ENCODE data around the gene LRIF1. TPM values are rescaled to one million over a fixed set of nuclear protein-coding genes. Genes with fewer than 3 reads are reported as not detected.

Gene LRIF1
- total RNA-seq, 1 experiment from 2014 or later: 15.4 TPM

- no peak overlapping the region for H3K4me3 ChIP-seq (ENCODE audit: insufficient read depth, low read depth, low read length)
- DNase-seq: no peak
- no peaks in the 10 kb centered on the region for H3K36me3 ChIP-seq (replicated peaks; ENCODE audit: control insufficient read depth, insufficient read depth, low read length)
- no peaks in the 10 kb centered on the region for H3K27me3 ChIP-seq (ENCODE audit: control insufficient read depth, insufficient read depth, low read length)
Observed at GRCh38 chr1:110928191-110928590, 35.5 kb downstream of the LRIF1 start.

- Histone ChIP-seq H3K4me3 (ENCODE audit: insufficient read depth, low read depth, low read length) (no peak overlapping the region), H3K36me3 (replicated peaks; ENCODE audit: control insufficient read depth, insufficient read depth, low read length) (no peaks in the 10 kb centered on the region), H3K27me3 (ENCODE audit: control insufficient read depth, insufficient read depth, low read length) (no peaks in the 10 kb centered on the region)
- peak; percentile 15 for DNase-seq
Observed at GRCh38 chr1:110927484-110928075, 36.1 kb downstream of the LRIF1 start.

- no peaks in the 10 kb centered on the region for H3K36me3 ChIP-seq (replicated peaks; ENCODE audit: control insufficient read depth, insufficient read depth, low read length)
- DNase-seq: no peak
- H3K27me3 ChIP-seq (ENCODE audit: control insufficient read depth, insufficient read depth, low read length): no peaks in the 10 kb centered on the region
- no peak overlapping the region for H3K4me3 ChIP-seq (ENCODE audit: insufficient read depth, low read depth, low read length)
Observed at GRCh38 chr1:110921953-110922352, 41.8 kb downstream of the LRIF1 start.

- no peak for DNase-seq
- Histone ChIP-seq H3K36me3 (replicated peaks; ENCODE audit: control insufficient read depth, insufficient read depth, low read length) (no peaks in the 10 kb centered on the region), H3K4me3 (ENCODE audit: insufficient read depth, low read depth, low read length) (no peak overlapping the region), H3K27me3 (ENCODE audit: control insufficient read depth, insufficient read depth, low read length) (no peaks in the 10 kb centered on the region)
Observed at GRCh38 chr1:110918016-110918415, 45.7 kb downstream of the LRIF1 start.

GRCh38 chr1:110916669-110917306 is 46.9 kb downstream of the LRIF1 start:
- no peak overlapping the region for H3K4me3 ChIP-seq (ENCODE audit: insufficient read depth, low read depth, low read length)
- no peaks in the 10 kb centered on the region for H3K27me3 ChIP-seq (ENCODE audit: control insufficient read depth, insufficient read depth, low read length)
- no peaks in the 10 kb centered on the region for H3K36me3 ChIP-seq (replicated peaks; ENCODE audit: control insufficient read depth, insufficient read depth, low read length)
- no peak for DNase-seq

GRCh38 chr1:110916274-110916668 is 47.5 kb downstream of the LRIF1 start:
- Histone ChIP-seq H3K36me3 (replicated peaks; ENCODE audit: control insufficient read depth, insufficient read depth, low read length) (no peaks in the 10 kb centered on the region), H3K27me3 (ENCODE audit: control insufficient read depth, insufficient read depth, low read length) (no peaks in the 10 kb centered on the region), H3K4me3 (ENCODE audit: insufficient read depth, low read depth, low read length) (no peak overlapping the region)
- DNase-seq: no peak

GRCh38 chr1:110915804-110916203 is 47.9 kb downstream of the LRIF1 start:
- DNase-seq: no peak

GRCh38 chr1:110914676-110915075 is 49.0 kb downstream of the LRIF1 start:
- DNase-seq: no peak
- no peak overlapping the region for H3K4me3 ChIP-seq (ENCODE audit: insufficient read depth, low read depth, low read length)
- H3K36me3 ChIP-seq (replicated peaks; ENCODE audit: control insufficient read depth, insufficient read depth, low read length): no peaks in the 10 kb centered on the region
- no peaks in the 10 kb centered on the region for H3K27me3 ChIP-seq (ENCODE audit: control insufficient read depth, insufficient read depth, low read length)

More at GRCh38 chr1:110915804-110916203, 47.9 kb downstream of the LRIF1 start:
- Histone ChIP-seq H3K36me3 (replicated peaks; ENCODE audit: control insufficient read depth, insufficient read depth, low read length) (no peaks in the 10 kb centered on the region), H3K4me3 (ENCODE audit: insufficient read depth, low read depth, low read length) (no peak overlapping the region), H3K27me3 (ENCODE audit: control insufficient read depth, insufficient read depth, low read length) (no peaks in the 10 kb centered on the region)

GRCh38 chr1:110912784-110913183 is 50.9 kb downstream of the LRIF1 start:
- Histone ChIP-seq H3K4me3 (ENCODE audit: insufficient read depth, low read depth, low read length) (no peak overlapping the region), H3K27me3 (ENCODE audit: control insufficient read depth, insufficient read depth, low read length) (no peaks in the 10 kb centered on the region), H3K36me3 (replicated peaks; ENCODE audit: control insufficient read depth, insufficient read depth, low read length) (no peaks in the 10 kb centered on the region)
- no peak for DNase-seq

GRCh38 chr1:110903853-110904500 is 59.7 kb downstream of the LRIF1 start:
- DNase-seq: no peak

GRCh38 chr1:110902820-110903463 is 60.8 kb downstream of the LRIF1 start:
- no peak for DNase-seq
- Histone ChIP-seq H3K27me3 (ENCODE audit: control insufficient read depth, insufficient read depth, low read length) (no peaks in the 10 kb centered on the region), H3K4me3 (ENCODE audit: insufficient read depth, low read depth, low read length) (no peak overlapping the region), H3K36me3 (replicated peaks; ENCODE audit: control insufficient read depth, insufficient read depth, low read length) (no peaks in the 10 kb centered on the region)

More at GRCh38 chr1:110903853-110904500, 59.7 kb downstream of the LRIF1 start:
- no peaks in the 10 kb centered on the region for H3K36me3 ChIP-seq (replicated peaks; ENCODE audit: control insufficient read depth, insufficient read depth, low read length)
- H3K27me3 ChIP-seq (ENCODE audit: control insufficient read depth, insufficient read depth, low read length): no peaks in the 10 kb centered on the region
- H3K4me3 ChIP-seq (ENCODE audit: insufficient read depth, low read depth, low read length): no peak overlapping the region

GRCh38 chr1:110899458-110899843 is 64.3 kb downstream of the LRIF1 start:
- DNase-seq: no peak
- H3K36me3 ChIP-seq (replicated peaks; ENCODE audit: control insufficient read depth, insufficient read depth, low read length): no peaks in the 10 kb centered on the region
- H3K4me3 ChIP-seq (ENCODE audit: insufficient read depth, low read depth, low read length): no peak overlapping the region
- H3K27me3 ChIP-seq (ENCODE audit: control insufficient read depth, insufficient read depth, low read length): no peaks in the 10 kb centered on the region; the same call in 1 of the 2 replicates

- Histone ChIP-seq H3K36me3 (replicated peaks; ENCODE audit: control insufficient read depth, insufficient read depth, low read length) (no peaks in the 10 kb centered on the region), H3K27me3 (ENCODE audit: control insufficient read depth, insufficient read depth, low read length) (no peaks in the 10 kb centered on the region; the same call in 1 of the 2 replicates), H3K4me3 (ENCODE audit: insufficient read depth, low read depth, low read length) (no peak overlapping the region)
- DNase-seq: no peak
Observed at GRCh38 chr1:110898734-110899457, 64.8 kb downstream of the LRIF1 start.

- no peak for DNase-seq
- H3K27me3 ChIP-seq (ENCODE audit: control insufficient read depth, insufficient read depth, low read length): no peaks in the 10 kb centered on the region; the same call in 1 of the 2 replicates
- H3K36me3 ChIP-seq (replicated peaks; ENCODE audit: control insufficient read depth, insufficient read depth, low read length): no peaks in the 10 kb centered on the region
- no peak overlapping the region for H3K4me3 ChIP-seq (ENCODE audit: insufficient read depth, low read depth, low read length)
Observed at GRCh38 chr1:110897681-110898080, 66.0 kb downstream of the LRIF1 start.

All from H7 (cell line).